CD4-positive, CD25-positive, alpha-beta regulatory T cell (primary cell): Measurements from ENCODE around the gene MIP. TPM values are rescaled to one million over a fixed set of nuclear protein-coding genes. Genes with fewer than 3 reads are reported as not detected.
A peak's percentile ranks its signal among the peaks of the same experiment; 100 is the strongest.

Experiments
- ATAC-seq, 2 donors: fragments of 150-1000 bp; cut with Tn5 transposase; one replicate each; pipeline ENCODE4 v1.10.0; 2021; ENCODE audit warnings: low read depth in 2 of 2, moderate number of reproducible peaks in 2 of 2, moderate library complexity in 1 of 2
- DNase-seq, 3 donors: peaks; one replicate each; pipeline versions ENCODE4 v3.0.0 to v3.0.0-alpha.2; 2012 to 2022; ENCODE audit warnings: mixed read lengths in 1 of 3
- H3K27ac ChIP-seq: one replicate; pipeline ENCODE4 v1.7.0; 2013; ENCODE audit warnings: mild to moderate bottlenecking, low read length; ENCODE audit not compliant: insufficient read depth, poor library complexity, severe bottlenecking
- H3K27me3 ChIP-seq: one replicate; pipeline ENCODE4 v1.7.0; 2013; ENCODE audit warnings: low read length; ENCODE audit not compliant: control insufficient read depth, insufficient read depth
- H3K36me3 ChIP-seq: one replicate; pipeline ENCODE4 v1.7.0; 2013; ENCODE audit warnings: mild to moderate bottlenecking, low read length, moderate library complexity; ENCODE audit not compliant: control insufficient read depth, insufficient read depth
- H3K4me1 ChIP-seq: 2 replicates; pipeline ENCODE4 v1.7.0; 2013; ENCODE audit warnings: mild to moderate bottlenecking, low read length; ENCODE audit not compliant: insufficient read depth, control insufficient read depth, poor library complexity, severe bottlenecking
- H3K4me3 ChIP-seq: one replicate; pipeline ENCODE4 v1.7.0; 2013; ENCODE audit warnings: low read depth, mild to moderate bottlenecking, low read length, moderate library complexity
- H3K9me3 ChIP-seq, 2 experiments: 1 replicate in 1 of 2; 2 replicates in 1 of 2; pipeline ENCODE4 v1.7.0; 2013; ENCODE audit warnings: low read length in 2 of 2, mild to moderate bottlenecking in 1 of 2, moderate library complexity in 1 of 2; ENCODE audit not compliant: control insufficient read depth in 2 of 2
- H3K27ac Mint-ChIP-seq, 3 donors: one replicate each; pipeline ENCODE4 v1.8.0; 2020 to 2022; ENCODE audit warnings: mild to moderate bottlenecking in 3 of 3, mixed read lengths in 3 of 3, moderate library complexity in 2 of 3
- H3K27me3 Mint-ChIP-seq: one replicate; pipeline ENCODE4 v1.8.0; 2022; ENCODE audit warnings: mild to moderate bottlenecking, mixed read lengths
- H3K36me3 Mint-ChIP-seq: one replicate; pipeline ENCODE4 v1.8.0; 2020; ENCODE audit warnings: mixed read lengths
- H3K4me1 Mint-ChIP-seq, 4 donors: one replicate each; pipeline ENCODE4 v1.8.0; 2020 to 2022; ENCODE audit warnings: mixed read lengths in 4 of 4, mild to moderate bottlenecking in 1 of 4
- H3K4me3 Mint-ChIP-seq, 4 donors: one replicate each; pipeline ENCODE4 v1.8.0; 2020 to 2022; ENCODE audit warnings: mild to moderate bottlenecking in 4 of 4, mixed read lengths in 4 of 4, moderate library complexity in 3 of 4
- H3K9me3 Mint-ChIP-seq, 7 donors: one replicate each; pipeline ENCODE4 v1.8.0; 2020 to 2022; ENCODE audit warnings: mixed read lengths in 7 of 7, mild to moderate bottlenecking in 3 of 7, moderate library complexity in 2 of 7
- polyA plus RNA-seq, 4 donors: library from polyadenylated mRNA; unstranded; fragments of 300-500 nt; fragmentation: Illumina TruSeq; gene quantifications; one replicate each; pipeline ENCODE4 v1.2.3, GENCODE V29; 2021
- total RNA-seq: library from RNA; stranded (reverse); gene quantifications from one replicate; pipeline ENCODE4 v1.2.3, GENCODE V29; 2022

The MIP gene
- total and polyA plus RNA-seq, 5 donors from 2014 or later, result 0.07 to 0.24 (median 0.09) TPM; not detected in 2

DNA sequence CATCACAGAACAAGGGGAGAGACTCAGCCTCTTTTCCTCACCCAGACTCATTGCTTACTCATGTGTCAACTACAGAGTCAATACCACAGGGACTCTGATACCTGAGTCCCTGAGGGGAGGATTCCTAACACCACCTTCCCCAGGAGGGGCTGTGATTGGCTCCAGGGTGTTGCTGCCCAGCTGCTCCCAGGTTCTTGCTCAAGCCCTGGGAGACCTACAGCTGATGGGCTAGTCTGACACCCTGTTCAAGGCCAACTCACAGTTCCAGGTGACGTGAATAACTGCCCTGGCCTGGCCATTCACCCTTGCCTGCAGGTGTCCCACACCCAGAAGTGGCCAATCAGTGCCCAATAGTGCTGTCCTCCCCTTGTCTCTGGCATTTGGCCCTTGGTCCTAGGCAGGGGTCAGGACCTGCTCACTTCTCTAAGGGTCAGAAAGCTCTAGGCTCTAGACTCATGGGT lies 22.5 kb upstream of the MIP start:
- ATAC-seq (no peak), DNase-seq (no peak)
- no peak overlapping the region for H3K4me3 ChIP-seq
- H3K36me3 Mint-ChIP-seq, result peaks cover 15% of the 10 kb centered on the region
- H3K27ac ChIP-seq, result no peak overlapping the region
- no peaks in the 10 kb centered on the region for H3K36me3 ChIP-seq
- H3K9me3 Mint-ChIP-seq, result no peaks in the 10 kb centered on the region
- peaks cover 3 to 12% (median 9%) of the 10 kb centered on the region in 4 donors for H3K4me1 Mint-ChIP-seq
- no peaks in the 10 kb centered on the region for H3K27me3 ChIP-seq
- H3K9me3 ChIP-seq, result no peaks in the 10 kb centered on the region
- no peaks in the 10 kb centered on the region for H3K4me1 ChIP-seq
- H3K4me3 Mint-ChIP-seq, result no peak overlapping the region
- H3K27me3 Mint-ChIP-seq, result no peaks in the 10 kb centered on the region
- peak overlapping the region in 1 of 3 donors; percentile 38 for H3K27ac Mint-ChIP-seq

DNA sequence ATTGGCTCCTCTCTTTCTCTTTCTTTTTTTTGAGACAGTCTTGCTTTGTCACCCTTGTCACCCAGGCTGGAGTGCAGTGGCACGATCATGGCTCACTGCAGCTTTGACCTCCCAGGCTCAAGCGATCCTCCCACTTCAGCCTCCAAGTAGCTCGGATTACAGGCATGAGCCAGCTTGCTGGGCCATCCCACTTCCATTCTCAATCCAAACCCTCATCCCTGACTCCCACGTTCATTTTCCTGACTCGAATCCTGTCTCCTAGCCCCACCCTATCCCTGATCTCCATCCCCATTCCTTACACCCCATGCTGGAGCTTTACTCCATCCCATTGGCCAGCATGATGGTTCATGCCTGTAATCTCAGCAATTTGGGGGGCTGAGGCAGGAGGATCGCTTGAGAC lies 21.7 kb upstream of the MIP start:
- peaks cover 4% of the 10 kb centered on the region for H3K36me3 ChIP-seq
- no peak overlapping the region for H3K4me3 Mint-ChIP-seq
- H3K27me3 ChIP-seq, result no peaks in the 10 kb centered on the region
- no peaks in the 10 kb centered on the region for H3K9me3 Mint-ChIP-seq
- H3K27ac ChIP-seq, result no peak overlapping the region
- no peaks in the 10 kb centered on the region for H3K27me3 Mint-ChIP-seq
- H3K27ac Mint-ChIP-seq, result peak overlapping the region in 1 of 3 donors; percentile 92
- no peak for DNase-seq
- peaks cover 11 to 12% (median 12%) of the 10 kb centered on the region in 4 donors for H3K4me1 Mint-ChIP-seq
- H3K4me1 ChIP-seq, result no peaks in the 10 kb centered on the region
- no peak overlapping the region for H3K4me3 ChIP-seq
- H3K9me3 ChIP-seq, result no peaks in the 10 kb centered on the region
- H3K36me3 Mint-ChIP-seq, result peaks cover 15% of the 10 kb centered on the region
- ATAC-seq, result no peak

DNA sequence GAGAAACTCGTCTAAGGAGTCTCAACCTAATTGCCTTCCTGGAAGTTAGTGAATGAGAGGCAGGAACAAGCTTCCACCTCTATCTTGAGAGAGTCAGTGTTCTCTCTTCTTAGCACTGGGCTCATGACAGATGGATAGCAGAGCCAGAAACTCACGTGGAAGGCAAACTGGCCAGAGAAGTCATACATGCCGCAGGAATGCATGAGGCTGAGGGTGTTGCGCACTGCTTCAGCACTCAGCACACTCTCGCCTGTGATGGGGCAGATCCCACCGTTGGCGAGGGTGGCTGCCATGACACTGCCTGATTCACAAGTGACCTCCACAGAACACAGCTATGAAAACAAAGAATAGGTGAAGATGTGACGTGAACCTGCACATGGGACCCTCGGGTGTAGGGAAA lies 19.9 kb upstream of the MIP start:
- H3K4me3 ChIP-seq, result no peak overlapping the region
- peaks cover 4% of the 10 kb centered on the region for H3K36me3 ChIP-seq
- Mint-ChIP-seq H3K36me3 (peaks cover 11% of the 10 kb centered on the region), H3K27me3 (no peaks in the 10 kb centered on the region), H3K9me3 (no peaks in the 10 kb centered on the region), H3K4me3 (no peak overlapping the region), H3K27ac (peak overlapping the region in 1 of 3 donors; percentile 38), H3K4me1 (peaks cover 9 to 25% (median 17%) of the 10 kb centered on the region in 4 donors)
- H3K9me3 ChIP-seq, result no peaks in the 10 kb centered on the region
- no peaks in the 10 kb centered on the region for H3K27me3 ChIP-seq
- no peak overlapping the region for H3K27ac ChIP-seq
- H3K4me1 ChIP-seq, result peaks cover 11% of the 10 kb centered on the region
- DNase-seq (no peak), ATAC-seq (no peak)

DNA sequence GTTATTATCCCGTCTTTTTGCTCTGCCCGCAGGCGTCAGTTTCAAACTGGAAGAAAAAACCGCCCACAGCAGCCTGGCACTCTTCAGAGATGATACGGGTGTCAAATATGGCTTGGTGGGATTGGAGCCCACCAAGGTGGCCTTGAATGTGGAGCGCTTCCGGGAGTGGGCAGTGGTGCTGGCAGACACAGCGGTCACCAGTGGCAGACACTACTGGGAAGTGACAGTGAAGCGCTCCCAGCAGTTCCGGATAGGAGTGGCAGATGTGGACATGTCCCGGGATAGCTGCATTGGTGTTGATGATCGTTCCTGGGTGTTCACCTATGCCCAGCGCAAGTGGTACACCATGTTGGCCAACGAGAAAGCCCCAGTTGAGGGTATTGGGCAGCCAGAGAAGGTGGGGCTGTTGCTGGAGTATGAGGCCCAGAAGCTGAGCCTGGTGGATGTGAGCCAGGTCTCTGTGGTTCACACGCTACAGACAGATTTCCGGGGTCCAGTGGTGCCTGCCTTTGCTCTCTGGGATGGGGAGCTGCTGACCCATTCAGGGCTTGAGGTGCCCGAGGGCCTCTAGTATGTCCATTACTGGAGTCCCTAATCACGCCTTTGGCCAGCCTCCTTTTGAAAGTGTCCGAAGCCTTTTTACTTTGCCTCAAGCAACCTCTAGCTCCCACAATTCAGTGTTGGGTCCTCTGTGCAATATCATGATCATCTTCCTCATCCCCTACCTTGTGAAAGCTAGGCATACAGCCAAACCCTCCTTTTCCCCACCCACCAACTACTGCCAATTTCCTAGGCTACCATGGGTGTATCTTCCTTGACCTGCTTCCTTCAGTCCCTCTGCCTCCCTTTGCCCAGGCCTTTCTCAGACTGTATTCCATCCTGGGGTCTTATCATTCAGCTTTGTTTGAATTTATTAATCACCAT lies 14.8 kb upstream of the MIP start:
- Histone ChIP-seq H3K4me1 (peaks cover 28% of the 10 kb centered on the region), H3K4me3 (peak overlapping the region; percentile 100), H3K27ac (peak overlapping the region; percentile 95), H3K9me3 (no peaks in the 10 kb centered on the region), H3K36me3 (peaks cover 4% of the 10 kb centered on the region), H3K27me3 (no peaks in the 10 kb centered on the region)
- Mint-ChIP-seq H3K4me1 (peaks cover 11 to 43% (median 25%) of the 10 kb centered on the region in 4 donors), H3K27ac (peak overlapping the region; percentile 98 to 99 (median 99)), H3K9me3 (no peaks in the 10 kb centered on the region), H3K27me3 (no peaks in the 10 kb centered on the region), H3K4me3 (peak overlapping the region; percentile 95 to 99 (median 97)), H3K36me3 (peaks cover 8% of the 10 kb centered on the region)
- ATAC-seq (no peak), DNase-seq (no peak)

DNA sequence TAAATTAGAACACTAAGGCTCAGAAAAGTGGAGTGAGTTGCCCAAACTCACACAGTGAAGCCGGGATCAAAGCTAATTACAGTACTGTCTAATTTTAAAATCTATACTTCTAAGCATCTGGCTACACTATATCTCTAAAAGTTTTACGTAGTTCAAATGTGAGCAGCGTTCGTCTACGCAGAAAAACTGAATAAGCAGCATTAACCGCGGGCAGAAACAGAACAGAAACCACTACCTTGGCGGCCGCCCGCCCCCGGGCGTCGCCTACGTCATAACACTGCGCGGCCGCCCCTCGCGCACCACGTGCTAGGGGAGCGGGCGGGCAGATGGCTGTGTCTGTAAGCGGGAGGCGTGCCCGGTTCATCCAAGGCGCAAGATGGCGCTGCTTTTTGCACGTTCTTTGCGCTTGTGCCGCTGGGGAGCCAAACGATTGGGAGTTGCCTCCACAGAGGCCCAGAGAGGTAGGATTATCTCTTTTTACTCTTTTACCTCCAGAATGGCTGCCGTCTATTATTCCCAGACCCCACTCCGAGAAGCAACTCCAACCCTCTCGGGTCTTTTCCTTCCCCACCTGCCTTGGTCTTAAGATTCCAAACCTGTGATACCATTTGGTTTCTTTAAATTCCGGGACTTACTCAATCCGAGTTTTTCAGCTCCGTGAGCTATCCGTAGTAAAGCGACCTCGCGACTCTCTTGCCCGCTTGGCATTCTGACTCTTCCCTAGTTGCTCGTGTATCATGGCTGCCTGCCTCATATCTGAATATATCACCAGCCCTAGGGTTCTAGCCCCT lies 14.0 kb upstream of the MIP start, which contains the start of gene SPRYD4:
TSS of gene SPRYD4 (plus strand) at position 363 of the 791 bp plus-strand sequence. CDS start at position 377, 14 bp downstream.
- peak within 1 kb of the TSS; percentile 95 to 99 (median 97) for H3K4me3 Mint-ChIP-seq

DNA sequence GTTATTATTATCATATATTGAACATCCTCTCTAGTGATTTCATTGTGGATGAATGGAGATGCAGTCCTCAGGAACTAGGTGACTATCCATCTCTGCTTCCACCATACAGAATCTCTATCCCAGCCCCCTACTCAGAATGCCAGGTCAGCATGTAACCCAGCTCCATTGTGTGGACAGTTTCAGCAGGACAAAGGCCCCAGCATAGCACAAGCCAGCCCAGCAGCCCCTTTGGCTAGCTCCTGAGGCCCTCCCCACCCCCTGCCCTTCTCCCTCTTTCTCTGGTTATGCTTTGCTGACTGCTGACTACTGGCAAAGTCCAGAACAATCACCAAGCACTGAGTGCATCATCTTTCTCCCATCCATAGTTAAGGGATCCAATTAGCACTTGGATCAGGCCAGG lies 8.1 kb upstream of the MIP start:
- Histone ChIP-seq H3K36me3 (no peaks in the 10 kb centered on the region), H3K4me1 (peaks cover under 1% of the 10 kb centered on the region), H3K9me3 (no peaks in the 10 kb centered on the region), H3K4me3 (no peak overlapping the region), H3K27ac (no peak overlapping the region), H3K27me3 (no peaks in the 10 kb centered on the region)
- peaks cover 10% of the 10 kb centered on the region for H3K27me3 Mint-ChIP-seq
- H3K4me3 Mint-ChIP-seq, result no peak overlapping the region
- H3K9me3 Mint-ChIP-seq, result no peaks in the 10 kb centered on the region
- no peaks in the 10 kb centered on the region for H3K36me3 Mint-ChIP-seq
- H3K4me1 Mint-ChIP-seq, result peaks cover 0 to 9% (median 4%) of the 10 kb centered on the region in 4 donors
- ATAC-seq, result no peak
- DNase-seq, result no peak
- H3K27ac Mint-ChIP-seq, result no peak overlapping the region

More for the DNA sequence above, 14.0 kb upstream of the MIP start, which contains the start of gene SPRYD4:
- H3K4me3 ChIP-seq, result peak within 1 kb of the TSS; percentile 100
- DNase-seq (peak; percentile 92 to 97 (median 95)), ATAC-seq (peak; percentile 97)
- no peaks in the 10 kb centered on the region for H3K9me3 ChIP-seq
- Mint-ChIP-seq H3K4me1 (peaks cover 10 to 43% (median 24%) of the 10 kb centered on the region in 4 donors), H3K36me3 (peaks cover 7% of the 10 kb centered on the region), H3K27me3 (no peaks in the 10 kb centered on the region), H3K27ac (peak within 1 kb of the TSS; percentile 98 to 99 (median 99)), H3K9me3 (no peaks in the 10 kb centered on the region)
- peaks cover 4% of the 10 kb centered on the region for H3K36me3 ChIP-seq
- no peaks in the 10 kb centered on the region for H3K27me3 ChIP-seq
- peak within 1 kb of the TSS; percentile 95 for H3K27ac ChIP-seq
- H3K4me1 ChIP-seq, result peaks cover 28% of the 10 kb centered on the region

DNA sequence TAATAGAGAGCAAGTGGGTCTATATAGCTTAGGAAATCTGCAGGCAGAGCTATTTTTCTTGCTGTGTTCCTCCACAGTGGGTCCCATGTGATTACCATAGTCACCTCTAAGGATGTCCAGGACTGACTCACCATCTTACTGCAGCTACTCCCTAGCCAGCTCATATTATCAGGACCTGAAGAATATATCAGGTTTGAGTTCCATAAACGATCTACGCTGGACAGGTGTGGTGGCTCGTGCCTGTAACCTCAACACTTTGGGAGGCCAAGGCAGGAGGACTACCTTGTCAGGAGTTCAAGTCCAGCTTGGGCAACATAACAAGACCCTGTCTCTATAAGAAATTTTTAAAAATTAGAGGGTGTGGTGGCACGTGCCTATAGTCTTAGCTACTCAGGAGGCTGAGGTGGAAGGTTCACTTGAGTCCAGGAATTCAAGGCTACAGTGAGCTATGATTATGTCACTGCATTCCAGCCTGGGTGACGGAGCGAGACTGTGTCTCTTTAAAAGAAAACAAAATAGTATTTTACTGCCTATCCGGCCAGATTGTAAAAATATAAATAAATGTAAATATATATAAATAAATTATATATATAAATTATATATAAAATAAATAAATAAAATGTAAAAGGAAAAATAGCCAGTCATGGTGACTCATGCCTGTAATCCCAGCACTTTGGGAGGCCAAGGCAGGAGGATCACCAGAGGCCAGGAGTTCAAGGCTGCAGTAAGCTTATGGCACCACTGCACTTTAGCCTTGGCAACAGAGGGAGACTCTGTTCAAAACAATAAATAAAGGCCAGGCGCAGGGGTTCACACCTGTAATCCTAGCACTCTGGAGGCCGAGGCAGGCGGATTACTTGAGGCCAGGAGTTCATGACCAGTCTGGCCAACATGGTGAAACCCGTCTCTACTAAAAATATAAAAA lies 7.0 kb upstream of the MIP start:
- Histone ChIP-seq H3K9me3 (no peaks in the 10 kb centered on the region), H3K4me3 (no peak overlapping the region), H3K27ac (no peak overlapping the region), H3K27me3 (no peaks in the 10 kb centered on the region), H3K36me3 (no peaks in the 10 kb centered on the region), H3K4me1 (no peaks in the 10 kb centered on the region)
- H3K9me3 Mint-ChIP-seq, result no peaks in the 10 kb centered on the region
- no peak overlapping the region for H3K4me3 Mint-ChIP-seq
- ATAC-seq (no peak), DNase-seq (no peak)
- H3K27ac Mint-ChIP-seq, result no peak overlapping the region
- H3K4me1 Mint-ChIP-seq, result peaks cover 0 to 9% (median 3%) of the 10 kb centered on the region in 4 donors
- H3K36me3 Mint-ChIP-seq, result no peaks in the 10 kb centered on the region
- peaks cover 10% of the 10 kb centered on the region for H3K27me3 Mint-ChIP-seq
